Right lobe of liver (tissue), 4 donors: Measurements from ENCODE around the gene RPL35A.

Source experiments
- POLR2A ChIP-seq: fragments of 450-650 bp; IDR thresholded peaks from one replicate; pipeline ENCODE4 v1.6.1; 2017; ENCODE audit warnings: antibody characterized with exemption, mild to moderate bottlenecking
- TF ChIP-seq, protein P1 (sequence below), 4 donors: fragments of 200-600 bp in 3 of 4; fragments of 450-650 bp in 1 of 4; IDR thresholded peaks; one replicate each; pipeline versions ENCODE4 v1.5.1 to v1.8.0; 2016 to 2022; ENCODE audit warnings: antibody characterized with exemption in 4 of 4, mild to moderate bottlenecking in 2 of 4
- donor health status: DM: no; HTN: no; CAD: no.
- donor health status: DM: no; HTN: no; CAD: no.
- donor health status: DM: no; HTN: yes; CAD: no.

- TF ChIP-seq, protein P1, sequence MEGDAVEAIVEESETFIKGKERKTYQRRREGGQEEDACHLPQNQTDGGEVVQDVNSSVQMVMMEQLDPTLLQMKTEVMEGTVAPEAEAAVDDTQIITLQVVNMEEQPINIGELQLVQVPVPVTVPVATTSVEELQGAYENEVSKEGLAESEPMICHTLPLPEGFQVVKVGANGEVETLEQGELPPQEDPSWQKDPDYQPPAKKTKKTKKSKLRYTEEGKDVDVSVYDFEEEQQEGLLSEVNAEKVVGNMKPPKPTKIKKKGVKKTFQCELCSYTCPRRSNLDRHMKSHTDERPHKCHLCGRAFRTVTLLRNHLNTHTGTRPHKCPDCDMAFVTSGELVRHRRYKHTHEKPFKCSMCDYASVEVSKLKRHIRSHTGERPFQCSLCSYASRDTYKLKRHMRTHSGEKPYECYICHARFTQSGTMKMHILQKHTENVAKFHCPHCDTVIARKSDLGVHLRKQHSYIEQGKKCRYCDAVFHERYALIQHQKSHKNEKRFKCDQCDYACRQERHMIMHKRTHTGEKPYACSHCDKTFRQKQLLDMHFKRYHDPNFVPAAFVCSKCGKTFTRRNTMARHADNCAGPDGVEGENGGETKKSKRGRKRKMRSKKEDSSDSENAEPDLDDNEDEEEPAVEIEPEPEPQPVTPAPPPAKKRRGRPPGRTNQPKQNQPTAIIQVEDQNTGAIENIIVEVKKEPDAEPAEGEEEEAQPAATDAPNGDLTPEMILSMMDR (IDR thresholded peaks at IDR 0.05): no peak
- no peak for TF ChIP-seq POLR2A
Observed at GRCh38 chr3:197983076-197983475, 33.1 kb downstream of the RPL35A start.
